22Rv1 (cell line): ENCODE results near the gene CNPY4.

Experiments used
- ZFX ChIP-seq: fragments of 450-650 bp; IDR thresholded peaks from 2 replicates; pipeline ENCODE4 v1.6.1; 2017; ENCODE audit warnings: antibody characterized with exemption, borderline replicate concordance
- TF ChIP-seq, protein P1 (sequence below): fragments of 450-650 bp; IDR thresholded peaks from 2 replicates; pipeline ENCODE4 v1.5.1; 2017; ENCODE audit warnings: mild to moderate bottlenecking

GRCh38 chr7:100093054-100093453 is 26.4 kb upstream of the CNPY4 start:
- TF ChIP-seq, protein P1, sequence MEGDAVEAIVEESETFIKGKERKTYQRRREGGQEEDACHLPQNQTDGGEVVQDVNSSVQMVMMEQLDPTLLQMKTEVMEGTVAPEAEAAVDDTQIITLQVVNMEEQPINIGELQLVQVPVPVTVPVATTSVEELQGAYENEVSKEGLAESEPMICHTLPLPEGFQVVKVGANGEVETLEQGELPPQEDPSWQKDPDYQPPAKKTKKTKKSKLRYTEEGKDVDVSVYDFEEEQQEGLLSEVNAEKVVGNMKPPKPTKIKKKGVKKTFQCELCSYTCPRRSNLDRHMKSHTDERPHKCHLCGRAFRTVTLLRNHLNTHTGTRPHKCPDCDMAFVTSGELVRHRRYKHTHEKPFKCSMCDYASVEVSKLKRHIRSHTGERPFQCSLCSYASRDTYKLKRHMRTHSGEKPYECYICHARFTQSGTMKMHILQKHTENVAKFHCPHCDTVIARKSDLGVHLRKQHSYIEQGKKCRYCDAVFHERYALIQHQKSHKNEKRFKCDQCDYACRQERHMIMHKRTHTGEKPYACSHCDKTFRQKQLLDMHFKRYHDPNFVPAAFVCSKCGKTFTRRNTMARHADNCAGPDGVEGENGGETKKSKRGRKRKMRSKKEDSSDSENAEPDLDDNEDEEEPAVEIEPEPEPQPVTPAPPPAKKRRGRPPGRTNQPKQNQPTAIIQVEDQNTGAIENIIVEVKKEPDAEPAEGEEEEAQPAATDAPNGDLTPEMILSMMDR = no peak
- no peak for TF ChIP-seq ZFX
